Skeletal muscle tissue (tissue), 4 donors: ENCODE data around the gene NID2. TPM values are rescaled to one million over a fixed set of nuclear protein-coding genes. Genes with fewer than 3 reads are reported as not detected.

Source experiments
- H3K27ac ChIP-seq: one replicate; pipeline ENCODE4 v1.7.0; 2013; ENCODE audit warnings: mild to moderate bottlenecking, low read depth, low read length, inconsistent platforms
- H3K27me3 ChIP-seq, 3 donors: one replicate each; pipeline ENCODE4 v1.7.0; 2013; ENCODE audit warnings: low read length in 3 of 3; ENCODE audit not compliant: control insufficient read depth in 3 of 3, insufficient read depth in 3 of 3
- H3K36me3 ChIP-seq, 3 donors: one replicate each; pipeline ENCODE4 v1.7.0; 2013; ENCODE audit warnings: low read length in 3 of 3; ENCODE audit not compliant: control insufficient read depth in 3 of 3, insufficient read depth in 3 of 3
- H3K4me1 ChIP-seq, 3 donors: one replicate each; pipeline ENCODE4 v1.7.0; 2013; ENCODE audit warnings: low read length in 3 of 3, mild to moderate bottlenecking in 3 of 3; ENCODE audit not compliant: control insufficient read depth in 3 of 3, insufficient read depth in 3 of 3
- H3K4me3 ChIP-seq, 3 donors: one replicate each; pipeline ENCODE4 v1.7.0; 2013; ENCODE audit warnings: low read length in 3 of 3
- H3K9ac ChIP-seq, 3 donors: one replicate each; pipeline ENCODE4 v1.7.0; 2013; ENCODE audit warnings: low read length in 3 of 3, mild to moderate bottlenecking in 3 of 3, moderate library complexity in 2 of 3, low read depth in 1 of 3
- H3K9me3 ChIP-seq, 3 donors: one replicate each; pipeline ENCODE4 v1.7.0; 2013; ENCODE audit warnings: low read length in 3 of 3; ENCODE audit not compliant: control insufficient read depth in 3 of 3
- total RNA-seq: library from RNA; depleted of rRNA; stranded (reverse); fragments of >200 nt; gene quantifications from one replicate; pipeline ENCODE4 v1.2.3, GENCODE V29; 2014
- donor health status: Osteomylitis.

NID2 gene
- total RNA-seq, 1 donor from 2014 or later = 76.7 TPM

DNA sequence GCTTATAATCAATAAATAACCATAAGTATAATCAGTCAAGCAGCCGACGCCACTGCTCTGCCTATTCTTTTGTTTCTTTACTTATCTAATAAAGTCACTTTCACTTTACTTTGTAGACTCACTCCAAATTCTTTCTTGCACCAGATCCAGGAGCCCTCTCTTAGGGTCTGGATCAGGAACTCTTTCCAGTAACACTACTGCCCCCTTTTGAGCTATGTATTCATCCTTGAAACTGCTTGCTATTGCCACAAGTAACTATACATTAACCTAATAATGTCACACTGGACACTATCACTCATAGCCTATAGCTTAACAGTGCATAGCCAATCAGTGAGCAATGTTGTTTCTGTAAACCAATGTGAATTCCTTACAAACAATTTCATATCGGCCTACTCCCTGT, 2.8 kb upstream of the NID2 start:
- no peaks in the 10 kb centered on the region for H3K36me3 ChIP-seq
- H3K27ac ChIP-seq = no peak overlapping the region
- H3K9me3 ChIP-seq = no peaks in the 10 kb centered on the region
- peaks cover 14 to 19% (median 15%) of the 10 kb centered on the region in 3 donors for H3K4me1 ChIP-seq
- H3K27me3 ChIP-seq = peaks cover 17 to 30% (median 22%) of the 10 kb centered on the region in 3 donors
- no peak overlapping the region for H3K9ac ChIP-seq
- no peak overlapping the region for H3K4me3 ChIP-seq

DNA sequence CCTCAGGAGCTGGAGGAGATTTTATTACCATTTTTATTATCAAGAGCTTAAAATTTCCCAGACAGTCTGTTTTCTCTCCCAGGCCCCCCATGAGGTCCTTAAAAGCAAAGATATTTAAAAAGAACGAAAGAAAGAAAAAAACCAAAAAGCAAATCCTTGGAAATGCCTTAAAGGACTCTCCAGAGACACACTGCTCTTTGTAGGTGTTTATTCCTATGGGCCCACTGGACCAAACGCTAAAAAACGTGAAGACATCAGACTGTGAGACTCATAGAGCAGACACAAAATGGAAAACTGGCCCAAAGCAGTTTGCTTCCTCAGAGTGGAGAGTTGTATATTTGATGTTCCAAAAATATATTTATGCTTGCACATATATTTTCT, 1.2 kb upstream of the NID2 start:
- peak overlapping the region; percentile 62 for H3K27ac ChIP-seq
- peaks cover 0 to 2% (median 0%) of the 10 kb centered on the region in 3 donors for H3K36me3 ChIP-seq
- no peaks in the 10 kb centered on the region for H3K9me3 ChIP-seq
- peak overlapping the region; percentile 51 to 77 (median 53) for H3K9ac ChIP-seq
- peaks cover 14 to 19% (median 15%) of the 10 kb centered on the region in 3 donors for H3K4me1 ChIP-seq
- peak overlapping the region in 2 of 3 donors; percentile 75 to 87 for H3K4me3 ChIP-seq
- peaks cover 19 to 30% (median 24%) of the 10 kb centered on the region in 3 donors for H3K27me3 ChIP-seq

GRCh38 chr14:52069307-52070050, 620 bp upstream of the NID2 start:
- H3K27ac ChIP-seq = peak overlapping the region; percentile 62
- H3K4me3 ChIP-seq = peak overlapping the region; percentile 75 to 87 (median 79)
- no peaks in the 10 kb centered on the region for H3K9me3 ChIP-seq
- peak overlapping the region; percentile 51 to 77 (median 53) for H3K9ac ChIP-seq
- peaks cover 0 to 2% (median 0%) of the 10 kb centered on the region in 3 donors for H3K36me3 ChIP-seq
- H3K27me3 ChIP-seq = peaks cover 19 to 30% (median 24%) of the 10 kb centered on the region in 3 donors
- peaks cover 14 to 19% (median 15%) of the 10 kb centered on the region in 3 donors for H3K4me1 ChIP-seq

DNA sequence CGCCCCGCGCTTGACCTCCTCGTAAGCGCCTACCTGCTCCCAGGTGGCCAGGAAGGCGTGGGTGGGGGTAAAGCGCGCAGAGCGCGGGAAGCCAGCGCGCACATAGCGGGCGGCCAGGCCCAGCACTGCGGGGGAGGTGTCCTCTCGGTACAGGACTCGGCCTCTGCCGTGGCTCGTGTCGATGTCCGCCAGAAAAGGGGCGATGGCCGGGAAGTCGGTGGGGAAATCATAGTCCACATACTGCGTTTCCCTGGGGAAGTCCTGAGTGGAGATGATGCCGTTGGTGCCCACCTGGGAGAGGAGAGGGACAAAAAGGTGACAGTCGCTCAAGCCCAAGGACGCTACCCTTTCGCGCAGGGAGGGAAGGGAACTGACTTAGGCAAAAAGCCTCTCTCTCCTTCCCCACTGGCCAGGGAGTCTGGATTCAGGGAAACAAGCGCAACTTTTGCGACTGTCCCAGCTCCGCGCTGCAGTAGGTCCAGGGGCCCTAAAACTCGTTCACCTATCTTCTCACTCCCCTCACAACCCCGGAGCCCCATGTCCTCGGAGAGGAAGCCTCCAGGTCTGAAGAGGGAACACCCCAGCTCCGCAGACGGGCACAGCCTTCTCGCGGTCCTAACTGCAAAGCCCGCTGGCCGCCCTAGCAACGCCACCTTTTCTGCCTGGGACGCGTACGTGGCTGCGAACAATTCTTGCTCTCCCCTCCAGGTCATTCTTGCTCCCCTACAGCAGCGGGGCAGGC, 815 bp downstream of the NID2 start:
- Histone ChIP-seq H3K27ac (peak overlapping the region; percentile 54), H3K9me3 (no peaks in the 10 kb centered on the region), H3K9ac (peak overlapping the region; percentile 71 to 79 (median 77)), H3K36me3 (peaks cover 0 to 2% (median 0%) of the 10 kb centered on the region in 3 donors), H3K27me3 (peaks cover 19 to 30% (median 24%) of the 10 kb centered on the region in 3 donors), H3K4me1 (peaks cover 14 to 21% (median 15%) of the 10 kb centered on the region in 3 donors), H3K4me3 (peak overlapping the region; percentile 75 to 87 (median 79))

GRCh38 chr14:52064174-52064573, 4.7 kb downstream of the NID2 start:
- Histone ChIP-seq H3K4me3 (no peak overlapping the region), H3K9me3 (no peaks in the 10 kb centered on the region), H3K27ac (no peak overlapping the region), H3K9ac (no peak overlapping the region), H3K36me3 (peaks cover 0 to 2% (median 0%) of the 10 kb centered on the region in 3 donors), H3K4me1 (peaks cover 16 to 28% (median 19%) of the 10 kb centered on the region in 3 donors), H3K27me3 (peaks cover 17 to 19% (median 19%) of the 10 kb centered on the region in 3 donors)

GRCh38 chr14:52063052-52063462, 5.8 kb downstream of the NID2 start:
- no peak overlapping the region for H3K9ac ChIP-seq
- H3K27ac ChIP-seq = no peak overlapping the region
- H3K4me3 ChIP-seq = no peak overlapping the region

GRCh38 chr14:52061890-52062289, 7.0 kb downstream of the NID2 start:
- Histone ChIP-seq H3K36me3 (peaks cover 0 to 2% (median 0%) of the 10 kb centered on the region in 3 donors), H3K27ac (no peak overlapping the region), H3K4me3 (no peak overlapping the region), H3K4me1 (peaks cover 2 to 18% (median 4%) of the 10 kb centered on the region in 3 donors), H3K9ac (no peak overlapping the region), H3K27me3 (peaks cover 0 to 4% (median 2%) of the 10 kb centered on the region in 3 donors), H3K9me3 (no peaks in the 10 kb centered on the region)

More at GRCh38 chr14:52063052-52063462, 5.8 kb downstream of the NID2 start:
- peaks cover 9 to 24% (median 10%) of the 10 kb centered on the region in 3 donors for H3K4me1 ChIP-seq
- peaks cover 0 to 2% (median 0%) of the 10 kb centered on the region in 3 donors for H3K36me3 ChIP-seq
- H3K9me3 ChIP-seq = no peaks in the 10 kb centered on the region
- H3K27me3 ChIP-seq = peaks cover 8 to 12% (median 9%) of the 10 kb centered on the region in 3 donors

DNA sequence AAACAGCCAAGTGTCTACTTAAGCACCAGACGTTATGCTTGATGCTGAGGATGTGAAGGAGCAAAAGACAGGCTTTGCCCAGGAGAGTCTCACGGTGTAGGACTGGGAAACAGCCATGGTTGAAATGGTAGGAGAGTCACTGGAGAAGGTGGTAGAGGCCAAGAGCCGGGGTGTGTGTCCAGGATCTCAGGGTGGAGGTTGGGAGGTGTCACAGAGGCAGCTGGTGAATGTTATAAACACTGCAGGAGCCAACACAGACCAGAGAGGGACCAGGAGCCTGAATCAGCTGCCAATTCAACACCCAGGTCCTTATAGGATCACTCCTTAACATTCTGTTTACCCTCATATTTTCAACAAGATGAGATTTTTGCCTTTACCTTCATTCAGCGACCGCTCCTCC, 7.5 kb downstream of the NID2 start:
- Histone ChIP-seq H3K4me3 (no peak overlapping the region), H3K9me3 (no peaks in the 10 kb centered on the region), H3K36me3 (peaks cover 0 to under 1% (median 0%) of the 10 kb centered on the region in 3 donors), H3K9ac (no peak overlapping the region), H3K27ac (no peak overlapping the region), H3K27me3 (no peaks in the 10 kb centered on the region), H3K4me1 (peaks cover 2 to 18% (median 4%) of the 10 kb centered on the region in 3 donors)

GRCh38 chr14:52060080-52060479, 8.8 kb downstream of the NID2 start:
- no peak overlapping the region for H3K9ac ChIP-seq
- H3K36me3 ChIP-seq = no peaks in the 10 kb centered on the region
- no peaks in the 10 kb centered on the region for H3K27me3 ChIP-seq
- H3K4me3 ChIP-seq = no peak overlapping the region
- H3K4me1 ChIP-seq = peaks cover 2 to 18% (median 4%) of the 10 kb centered on the region in 3 donors
- no peaks in the 10 kb centered on the region for H3K9me3 ChIP-seq
- no peak overlapping the region for H3K27ac ChIP-seq
